Measurements from ENCODE around the gene TMEM150B. TPM values are rescaled to one million over a fixed set of nuclear protein-coding genes. Genes with fewer than 3 reads are reported as not detected.

Gene TMEM150B
- total RNA-seq, 2 experiments from 2014 or later: 0.26 TPM; not detected in 1

DNA sequence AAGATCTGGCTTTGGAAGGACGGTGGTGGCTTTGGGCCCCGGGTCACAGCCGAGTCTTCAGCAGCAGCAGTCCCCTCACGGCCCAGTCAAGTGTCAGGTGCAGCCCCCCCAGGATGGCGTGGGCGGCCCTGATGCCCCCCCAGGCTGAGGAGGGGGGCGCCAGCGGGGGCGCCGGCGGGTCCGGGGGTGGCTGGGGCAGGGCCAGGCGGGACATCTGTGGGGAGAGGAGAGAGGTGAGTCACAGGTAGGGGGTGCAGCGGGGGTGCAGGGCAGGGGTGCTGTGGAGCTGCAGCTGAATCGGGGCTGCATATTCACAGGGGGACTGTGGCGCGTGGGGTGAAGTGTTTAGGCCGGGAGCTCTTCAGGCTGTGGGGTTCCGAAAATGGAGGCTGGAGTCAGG, 40.8 kb upstream of the TMEM150B start:
- ChIA-PET POLR2A (interaction anchor here (1.0 kb wide), 1 partner anchor 17 kb away, joined by 3 read pairs; no protein-coding TSS in a partner anchor), CTCF (interaction anchor here (1.1 kb wide), 1 partner anchor 17 kb away, joined by 3 read pairs; no protein-coding TSS in a partner anchor)
- no peak for DNase-seq
- Mint-ChIP-seq H3K27me3 (ENCODE audit: low read depth) (peaks cover 22% of the 10 kb centered on the region), H3K27ac (no peak overlapping the region), H3K4me3 (no peak overlapping the region), H3K36me3 (ENCODE audit: low read depth) (peaks cover 2% of the 10 kb centered on the region), H3K9me3 (ENCODE audit: insufficient read depth) (no peaks in the 10 kb centered on the region), H3K4me1 (ENCODE audit: low read depth) (peaks cover 4% of the 10 kb centered on the region)
- no peak for ATAC-seq

DNA sequence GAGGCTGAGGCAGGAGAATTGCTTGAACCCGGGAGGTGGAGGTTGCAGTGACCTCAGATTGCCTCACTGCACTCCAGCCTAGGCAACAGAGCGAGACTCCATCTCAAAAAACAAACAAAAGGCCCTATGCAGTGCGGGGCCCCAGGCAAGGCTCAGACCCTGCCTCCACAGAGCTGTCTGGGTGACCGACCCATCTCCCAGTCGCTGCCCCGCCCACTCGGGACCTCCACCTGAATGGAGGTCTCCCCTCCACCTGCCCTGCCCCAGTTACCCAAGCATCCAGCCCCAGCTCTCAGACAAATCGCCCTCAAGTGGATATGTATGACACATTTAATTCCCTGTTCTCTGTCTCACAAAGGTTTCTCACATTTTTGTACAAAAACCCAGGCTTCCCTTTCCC, 40.1 kb upstream of the TMEM150B start:
- ChIA-PET POLR2A (no interaction called here), CTCF (no interaction called here)
- no peak overlapping the region for H3K4me3 Mint-ChIP-seq
- no peaks in the 10 kb centered on the region for H3K9me3 Mint-ChIP-seq (ENCODE audit: insufficient read depth)
- DNase-seq: no peak
- no peak for ATAC-seq
- H3K27me3 Mint-ChIP-seq (ENCODE audit: low read depth): peaks cover 16% of the 10 kb centered on the region
- peaks cover 4% of the 10 kb centered on the region for H3K4me1 Mint-ChIP-seq (ENCODE audit: low read depth)
- H3K27ac Mint-ChIP-seq: no peak overlapping the region
- H3K36me3 Mint-ChIP-seq (ENCODE audit: low read depth): peaks cover 2% of the 10 kb centered on the region

DNA sequence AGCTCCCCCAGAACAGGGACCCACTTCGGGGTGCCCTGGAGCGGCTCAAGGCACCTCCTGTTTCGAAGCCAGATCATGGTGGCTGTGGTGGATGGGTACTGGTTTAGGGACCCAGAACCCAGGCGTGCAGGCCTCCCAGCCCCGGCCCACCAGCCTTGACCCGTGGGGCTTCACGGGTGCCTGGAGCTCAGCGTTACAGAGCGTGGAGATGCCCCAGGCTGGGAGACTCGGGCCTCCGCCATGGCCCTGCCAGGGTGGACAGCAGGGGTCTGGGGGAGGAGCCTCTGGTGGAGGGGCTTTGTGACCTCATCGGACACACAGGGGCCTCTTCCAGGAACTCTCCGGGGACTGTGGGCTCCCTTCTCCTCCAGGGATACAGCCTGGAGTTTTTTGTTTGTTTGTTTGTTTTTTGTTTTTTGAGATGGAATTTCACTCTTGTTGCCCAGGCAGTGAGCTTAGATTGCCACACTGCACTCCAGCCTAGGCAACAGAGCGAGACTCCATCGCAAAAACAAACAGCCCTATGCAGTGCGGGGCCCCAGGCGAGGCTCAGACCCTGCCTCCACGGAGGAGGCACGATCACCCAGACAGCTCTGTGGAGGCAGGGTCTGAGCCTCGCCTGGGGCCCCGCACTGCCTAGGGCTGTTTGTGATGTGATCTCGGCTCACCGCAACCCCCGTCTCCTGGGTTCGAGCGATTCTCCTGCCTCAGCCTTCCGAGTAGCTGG, 38.0 kb upstream of the TMEM150B start, which contains the start of gene GARIN5B:
GARIN5B (minus strand) TSS at position 271 of the 727 bp plus-strand sequence; CDS start at position 77, 194 bp downstream.
- no peak within 1 kb of the TSS for H3K4me3 Mint-ChIP-seq
- peaks cover 6% of the 10 kb centered on the region for H3K27me3 Mint-ChIP-seq (ENCODE audit: low read depth)
- DNase-seq: no peak
- H3K4me1 Mint-ChIP-seq (ENCODE audit: low read depth): no peaks in the 10 kb centered on the region
- no peak within 1 kb of the TSS for H3K27ac Mint-ChIP-seq
- CTCF ChIA-PET: no interaction called here
- POLR2A ChIA-PET: no interaction called here
- no peaks in the 10 kb centered on the region for H3K9me3 Mint-ChIP-seq (ENCODE audit: insufficient read depth)
- no peak for ATAC-seq
- H3K36me3 Mint-ChIP-seq (ENCODE audit: low read depth): no peaks in the 10 kb centered on the region

DNA sequence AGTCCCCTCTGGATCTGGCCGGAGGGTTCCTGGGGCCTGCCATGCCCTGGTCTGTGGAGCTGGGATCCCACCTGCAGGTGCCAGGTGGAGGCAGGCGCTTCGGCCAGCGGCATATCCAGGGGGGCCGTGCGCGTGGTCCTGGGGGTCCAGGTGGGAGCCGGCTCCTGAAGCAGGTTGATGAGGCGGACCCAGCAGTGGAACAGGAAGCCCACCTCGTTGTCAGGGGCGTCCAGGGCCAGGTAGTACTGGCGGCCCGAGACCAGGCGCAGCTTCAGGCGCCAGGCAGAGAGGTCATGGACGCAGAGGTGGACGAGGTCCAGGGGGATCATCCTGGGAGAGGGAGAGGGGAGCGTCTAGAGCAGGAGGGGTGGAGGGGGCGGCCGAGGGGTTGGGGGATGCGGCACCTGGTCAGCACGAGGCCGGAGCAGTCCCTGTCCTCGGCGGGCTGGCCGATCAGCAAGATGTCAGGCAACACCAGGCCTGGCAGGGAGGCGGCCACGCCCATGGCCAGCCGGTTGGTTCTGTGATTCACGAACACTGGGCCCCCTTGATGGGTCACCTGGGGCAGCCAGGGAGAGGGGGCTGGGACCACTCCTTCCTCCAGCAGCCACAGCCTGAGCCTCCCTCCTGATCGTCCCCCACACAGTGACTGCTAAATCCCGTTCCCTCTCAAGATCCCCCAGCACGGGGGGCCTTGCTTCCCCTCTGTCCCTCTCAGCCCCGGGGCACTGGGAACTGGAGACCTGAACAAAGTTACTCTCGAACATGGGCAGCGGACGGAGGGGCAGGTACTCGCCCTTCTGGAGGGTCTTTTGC, 37.2 kb upstream of the TMEM150B start:
- POLR2A ChIA-PET: no interaction called here
- peaks cover 4% of the 10 kb centered on the region for H3K27me3 Mint-ChIP-seq (ENCODE audit: low read depth)
- no peak for DNase-seq
- no peaks in the 10 kb centered on the region for H3K36me3 Mint-ChIP-seq (ENCODE audit: low read depth)
- H3K27ac Mint-ChIP-seq: no peak overlapping the region
- CTCF ChIA-PET: no interaction called here
- ATAC-seq: no peak
- H3K9me3 Mint-ChIP-seq (ENCODE audit: insufficient read depth): no peaks in the 10 kb centered on the region
- H3K4me3 Mint-ChIP-seq: no peak overlapping the region
- no peaks in the 10 kb centered on the region for H3K4me1 Mint-ChIP-seq (ENCODE audit: low read depth)

DNA sequence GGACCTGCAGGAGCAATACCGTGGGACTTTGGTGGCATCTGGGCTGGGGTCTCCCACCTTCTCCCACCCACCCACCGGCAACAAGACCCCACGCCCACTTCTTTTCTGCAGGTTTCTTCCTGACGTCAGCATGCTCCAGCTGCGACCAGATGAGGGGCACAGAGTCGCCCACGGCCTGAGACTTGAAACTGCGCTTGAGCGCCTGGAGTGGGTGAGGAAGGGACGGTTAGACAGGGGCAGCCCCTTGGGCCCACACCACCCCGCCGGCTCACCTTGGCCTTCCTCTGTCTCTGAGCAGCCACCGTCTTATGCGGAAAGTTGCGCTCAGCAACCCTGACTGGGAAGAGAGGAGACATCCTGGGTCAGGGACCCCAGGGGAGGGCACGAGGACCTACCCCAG, 35.8 kb upstream of the TMEM150B start:
- ATAC-seq (no peak), DNase-seq (no peak)
- Mint-ChIP-seq H3K27ac (no peak overlapping the region), H3K36me3 (ENCODE audit: low read depth) (no peaks in the 10 kb centered on the region), H3K9me3 (ENCODE audit: insufficient read depth) (no peaks in the 10 kb centered on the region), H3K4me3 (no peak overlapping the region), H3K4me1 (ENCODE audit: low read depth) (no peaks in the 10 kb centered on the region), H3K27me3 (ENCODE audit: low read depth) (peaks cover 6% of the 10 kb centered on the region)
- POLR2A ChIA-PET: no interaction called here
- CTCF ChIA-PET: no interaction called here

DNA sequence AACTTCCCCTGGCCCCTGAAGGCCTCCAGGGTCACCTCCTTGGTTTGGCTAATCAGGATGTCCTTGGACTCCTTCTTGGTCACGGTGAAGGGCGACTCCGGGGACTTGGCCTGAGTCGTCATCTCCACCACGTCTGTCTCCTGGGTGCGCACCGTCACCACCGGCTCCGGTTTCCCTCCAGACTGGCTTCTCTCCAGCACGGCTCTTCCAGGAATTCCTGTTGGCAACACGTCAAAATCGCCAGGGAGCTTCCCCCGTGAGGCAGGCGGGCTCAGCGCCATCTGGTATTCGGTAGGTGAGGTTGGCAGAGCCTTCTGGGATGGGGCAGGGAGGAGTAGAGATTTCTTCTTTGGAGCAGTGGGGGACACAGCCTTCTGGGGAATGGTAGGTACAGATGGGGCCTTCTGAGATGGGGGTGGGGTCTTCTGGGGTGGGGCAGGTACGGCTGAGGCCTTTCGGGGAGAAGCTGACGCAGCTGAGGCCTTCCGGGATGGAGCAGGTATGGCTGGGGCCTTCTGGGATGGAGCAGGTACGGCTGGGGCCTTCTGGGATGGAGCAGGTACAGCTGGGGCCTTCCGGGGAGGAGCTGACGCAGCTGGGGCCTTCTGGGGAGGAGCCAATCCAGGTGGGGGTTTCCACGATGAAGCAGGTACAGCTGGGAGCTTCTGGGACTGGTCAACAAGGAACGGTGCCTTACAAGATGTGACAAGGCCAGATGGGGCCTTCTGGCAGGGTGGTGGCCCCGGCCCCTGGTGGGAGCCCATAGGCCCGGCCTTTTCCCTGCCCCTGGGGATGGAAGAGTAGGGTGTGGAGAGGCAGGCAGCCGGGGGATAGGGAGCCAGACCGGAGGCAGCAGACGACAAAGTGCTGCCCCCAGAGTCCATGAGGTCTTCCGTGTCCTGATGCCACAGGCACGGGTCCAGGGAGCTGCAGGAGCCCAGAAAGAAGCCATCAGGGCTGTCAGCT, 34.1 kb upstream of the TMEM150B start:
- ChIA-PET CTCF (interaction anchor here (1.7 kb wide), 1 partner anchor 20 kb away, joined by 3 read pairs; no protein-coding TSS in a partner anchor), POLR2A (interaction anchor here (0.6 to 1.4 kb wide), 2 partner anchors 13 to 20 kb away, joined by 3 to 5 read pairs; partner anchors contain the start of gene KMT5C)
- DNase-seq: no peak
- H3K36me3 Mint-ChIP-seq (ENCODE audit: low read depth): no peaks in the 10 kb centered on the region
- H3K27me3 Mint-ChIP-seq (ENCODE audit: low read depth): peaks cover 12% of the 10 kb centered on the region
- H3K4me1 Mint-ChIP-seq (ENCODE audit: low read depth): no peaks in the 10 kb centered on the region
- H3K4me3 Mint-ChIP-seq: no peak overlapping the region
- no peak overlapping the region for H3K27ac Mint-ChIP-seq
- ATAC-seq: no peak
- no peaks in the 10 kb centered on the region for H3K9me3 Mint-ChIP-seq (ENCODE audit: insufficient read depth)

DNA sequence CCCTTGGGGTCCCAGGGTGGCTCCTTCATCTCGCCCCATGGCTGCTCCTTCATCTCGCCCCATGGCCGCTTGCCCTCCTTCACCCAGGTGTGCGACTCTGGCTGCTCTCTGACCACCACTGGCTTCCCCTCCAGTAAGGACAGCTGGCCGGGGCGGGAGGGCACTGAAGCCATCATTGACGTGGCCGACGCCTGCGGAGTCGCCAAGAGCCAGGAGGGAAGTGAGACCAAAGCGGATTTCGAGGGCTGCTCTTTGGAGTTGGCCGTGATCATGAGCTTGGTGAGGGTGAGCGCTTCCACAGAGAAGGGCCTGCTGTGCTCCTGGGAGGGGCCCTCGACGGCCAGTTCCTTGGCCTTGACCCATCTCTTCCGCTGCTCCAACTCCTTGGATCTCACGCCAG, 33.4 kb upstream of the TMEM150B start:
- ChIA-PET POLR2A (interaction anchor here (0.6 to 1.4 kb wide), 2 partner anchors 14 to 19 kb away, joined by 3 to 5 read pairs; partner anchors contain the start of gene KMT5C), CTCF (no interaction called here)
- Mint-ChIP-seq H3K9me3 (ENCODE audit: insufficient read depth) (no peaks in the 10 kb centered on the region), H3K36me3 (ENCODE audit: low read depth) (no peaks in the 10 kb centered on the region), H3K27me3 (ENCODE audit: low read depth) (peaks cover 18% of the 10 kb centered on the region), H3K27ac (no peak overlapping the region), H3K4me1 (ENCODE audit: low read depth) (peaks cover 6% of the 10 kb centered on the region), H3K4me3 (no peak overlapping the region)
- ATAC-seq (no peak), DNase-seq (no peak)

DNA sequence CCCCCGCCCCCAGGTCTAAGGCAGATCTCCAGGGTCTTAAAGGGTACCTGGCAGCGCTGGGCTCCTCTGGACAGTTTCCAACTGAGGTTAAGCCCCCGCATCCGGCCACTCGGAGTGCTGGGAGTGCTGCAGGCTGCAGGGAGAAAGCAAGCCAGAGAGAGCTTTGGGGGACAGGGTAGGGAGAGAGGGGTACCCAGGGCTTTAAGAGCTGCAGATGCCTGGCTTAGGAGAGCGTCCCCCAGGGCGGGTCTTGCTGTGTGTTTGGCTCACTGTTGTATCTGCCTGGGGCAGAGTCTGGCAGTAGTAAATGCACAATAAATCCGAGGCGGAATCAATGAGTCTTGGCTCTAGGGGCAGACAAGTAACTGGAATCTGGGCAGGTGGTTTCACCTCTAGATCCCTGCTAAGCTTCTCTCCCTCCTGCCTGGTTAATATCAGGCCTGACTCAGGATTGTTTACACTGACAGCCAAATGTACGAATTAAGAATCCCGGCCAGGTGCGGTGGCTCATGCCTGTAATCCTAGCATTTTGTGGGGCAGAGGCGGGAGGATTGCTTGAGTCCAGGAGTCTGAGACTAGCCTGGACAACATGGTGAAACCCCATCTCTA, 30.2 kb upstream of the TMEM150B start:
- peaks cover 42% of the 10 kb centered on the region for H3K27me3 Mint-ChIP-seq (ENCODE audit: low read depth)
- H3K4me3 Mint-ChIP-seq: no peak overlapping the region
- H3K27ac Mint-ChIP-seq: no peak overlapping the region
- ATAC-seq (no peak), DNase-seq (no peak)
- no peaks in the 10 kb centered on the region for H3K9me3 Mint-ChIP-seq (ENCODE audit: insufficient read depth)
- H3K4me1 Mint-ChIP-seq (ENCODE audit: low read depth): peaks cover 37% of the 10 kb centered on the region
- POLR2A ChIA-PET: interaction anchor here (0.8 to 2.4 kb wide), 2 partner anchors 16 to 29 kb away, joined by 3 to 10 read pairs; partner anchors contain the start of genes KMT5C and TMEM238
- no peaks in the 10 kb centered on the region for H3K36me3 Mint-ChIP-seq (ENCODE audit: low read depth)
- CTCF ChIA-PET: interaction anchor here (1.1 kb wide), 1 partner anchor 54 kb away, joined by 3 read pairs; no protein-coding TSS in a partner anchor

DNA sequence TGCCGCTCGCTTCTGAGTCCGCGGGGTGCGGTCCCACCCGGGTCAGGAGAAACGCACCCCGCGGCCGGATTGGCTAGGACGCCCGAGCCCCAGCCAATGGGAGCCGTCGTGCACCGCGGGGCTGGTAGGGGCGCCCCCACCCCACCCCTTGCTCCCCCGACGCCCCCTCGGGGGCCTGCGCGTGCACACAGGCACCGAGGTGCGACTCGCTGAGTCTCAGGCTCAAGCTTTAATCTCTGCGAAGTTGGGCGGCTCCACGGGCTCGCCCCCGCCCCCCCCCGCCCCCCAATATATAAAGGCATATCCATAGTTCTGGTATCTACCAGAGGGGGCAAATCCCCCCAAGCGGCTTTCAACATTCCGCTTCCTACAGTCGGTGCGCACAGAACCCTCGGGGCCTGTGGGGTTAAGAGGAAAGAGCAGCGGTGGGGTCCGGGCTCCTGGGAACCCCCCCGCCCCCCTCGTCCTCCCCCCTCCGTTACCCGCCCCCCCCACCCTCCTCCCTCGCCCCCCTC, 29.6 kb upstream of the TMEM150B start, which contains the start of gene COX6B2:
COX6B2 (minus strand) TSS at position 22 of the 515 bp plus-strand sequence. CDS start 198 bp downstream, outside the sequence.
- Mint-ChIP-seq H3K36me3 (ENCODE audit: low read depth) (no peaks in the 10 kb centered on the region), H3K27me3 (ENCODE audit: low read depth) (peaks cover 42% of the 10 kb centered on the region), H3K27ac (peak within 1 kb of the TSS; percentile 15), H3K4me3 (peak within 1 kb of the TSS; percentile 67), H3K9me3 (ENCODE audit: insufficient read depth) (no peaks in the 10 kb centered on the region), H3K4me1 (ENCODE audit: low read depth) (peaks cover 37% of the 10 kb centered on the region)
- DNase-seq (no peak), ATAC-seq (no peak)
- ChIA-PET POLR2A (no interaction called here), CTCF (interaction anchor here (1.1 kb wide), 1 partner anchor 53 kb away, joined by 3 read pairs; no protein-coding TSS in a partner anchor)

DNA sequence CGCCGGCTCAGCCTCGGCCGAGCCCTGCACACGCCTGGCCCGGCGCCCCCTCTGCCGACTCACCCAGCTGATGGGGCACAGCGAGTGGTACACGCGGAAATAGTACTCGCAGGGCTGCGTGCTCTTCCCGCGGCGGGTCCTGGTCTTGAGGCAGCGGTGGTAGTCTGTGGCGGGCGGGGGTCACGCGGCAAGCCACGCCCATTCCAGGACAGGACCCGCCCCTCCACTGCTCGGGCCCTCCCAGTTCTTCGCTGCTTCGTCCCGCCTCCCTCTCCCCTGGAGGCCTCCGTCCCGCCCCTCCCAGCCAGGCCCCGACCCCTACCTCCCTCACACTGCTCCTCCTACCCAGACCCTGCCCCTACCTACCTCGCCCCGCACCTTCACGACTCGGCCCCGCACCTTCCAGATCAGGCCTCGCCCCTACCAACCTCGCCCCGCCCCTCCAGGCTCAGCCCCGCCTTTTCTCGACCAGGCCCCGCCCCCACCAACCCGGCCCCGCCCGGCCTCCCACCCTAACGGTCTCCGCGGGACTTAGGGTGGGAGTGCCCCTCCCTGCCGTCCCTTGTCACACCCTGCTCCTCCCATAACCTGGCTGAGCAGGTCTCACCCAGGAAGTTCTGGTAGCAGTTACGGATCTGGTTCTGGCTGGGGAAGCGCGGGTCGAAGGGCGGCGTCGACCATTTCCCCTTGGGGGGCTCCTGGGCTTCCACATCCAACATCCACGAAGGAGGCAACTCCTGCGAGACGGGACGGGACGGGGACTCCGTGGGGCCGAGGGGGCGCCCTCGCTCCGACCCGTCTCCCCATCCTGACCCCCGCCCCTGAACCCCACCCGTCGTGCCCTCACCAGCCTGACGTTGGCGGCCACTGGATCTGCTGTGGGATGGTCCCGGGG, 28.9 kb upstream of the TMEM150B start:
- Mint-ChIP-seq H3K27ac (peak overlapping the region; percentile 15), H3K4me1 (ENCODE audit: low read depth) (peaks cover 37% of the 10 kb centered on the region), H3K36me3 (ENCODE audit: low read depth) (no peaks in the 10 kb centered on the region), H3K27me3 (ENCODE audit: low read depth) (peaks cover 42% of the 10 kb centered on the region), H3K9me3 (ENCODE audit: insufficient read depth) (no peaks in the 10 kb centered on the region), H3K4me3 (peak overlapping the region; percentile 67)
- ATAC-seq: peak; percentile 88
- ChIA-PET CTCF (no interaction called here), POLR2A (interaction anchor here (2.8 kb wide), 1 partner anchor 15 kb away, joined by 16 read pairs; the partner anchor contains the start of gene KMT5C)
- DNase-seq: peak; percentile 75
